PFSK-1 (cell line): ENCODE data around the gene ARPC2.

Experiments
- FOXP2 ChIP-seq: optimal IDR thresholded peaks from 2 replicates; pipeline ENCODE3; 2011; ENCODE audit warnings: borderline replicate concordance, control low read depth, inconsistent platforms; ENCODE audit not compliant: insufficient read depth; ENCODE audit errors: extremely low read length, extremely low read depth
- POLR2AphosphoS5 ChIP-seq: IDR thresholded peaks from 2 replicates; pipeline ENCODE4 v1.6.1; 2012; ENCODE audit warnings: low read depth, mild to moderate bottlenecking, control low read depth, low read length, moderate library complexity
- REST ChIP-seq, 2 experiments: IDR thresholded peaks; 2 replicates each; pipeline versions ENCODE4 v1.6.1 to v1.8.0; 2011 to 2012; ENCODE audit warnings: low read depth in 2 of 2, low read length in 2 of 2, control low read depth in 1 of 2, inconsistent platforms in 1 of 2, mild to moderate bottlenecking in 1 of 2, moderate library complexity in 1 of 2; ENCODE audit not compliant: insufficient read depth in 1 of 2
- SIN3A ChIP-seq: IDR thresholded peaks from 2 replicates; pipeline ENCODE4 v1.6.1; 2012; ENCODE audit warnings: mild to moderate bottlenecking, low read length, moderate library complexity, borderline replicate concordance; ENCODE audit not compliant: insufficient read depth
- TAF1 ChIP-seq: IDR thresholded peaks from 2 replicates; pipeline ENCODE4 v1.6.1; 2012; ENCODE audit warnings: low read length, control low read depth, borderline replicate concordance; ENCODE audit not compliant: insufficient read depth

GRCh38 chr2:218285604-218286003 is 68.6 kb downstream of the ARPC2 start:
- TF ChIP-seq POLR2AphosphoS5 (no peak), TAF1 (no peak), REST (IDR thresholded peaks at IDR 0.05; ENCODE audit: insufficient read depth in 1 of 2, low read depth in 2 of 2, low read length in 2 of 2) (no peak), SIN3A (no peak), FOXP2 (no peak)
